T-helper 2 cell treated with Interferon-gamma antibody and Interleukin-4, amounts not matched to agents 100 ng/mL and 5 ng/mL, for 36 hours (primary cell): Measurements from ENCODE around the gene NPPA. TPM values are rescaled to one million over a fixed set of nuclear protein-coding genes. Genes with fewer than 3 reads are reported as not detected.

Experiments used
- total RNA-seq: library from RNA; stranded (reverse); gene quantifications from 2 replicates; pipeline ENCODE4 v1.2.3, GENCODE V29; 2022

NPPA gene
- total RNA-seq, 1 donor from 2014 or later, result not detected

Other genes starting within 250 kb of the NPPA start
- gene FBXO2, start 193.4 kb downstream of the NPPA start, total RNA-seq, result 0.41 and 0.59 TPM in 2 replicates
- 21.8 and 23.2 TPM in 2 replicates for gene FBXO44, start 192.9 kb downstream of the NPPA start, total RNA-seq
- gene FBXO6, start 183.6 kb downstream of the NPPA start, total RNA-seq, result 22.9 and 24.7 TPM in 2 replicates
- gene MAD2L2, start 166.6 kb downstream of the NPPA start, total RNA-seq, result 59.0 and 60.2 TPM in 2 replicates
- gene DRAXIN, start 156.1 kb downstream of the NPPA start, total RNA-seq, result 0.09 and 0.11 TPM in 2 replicates
- gene AGTRAP, start 111.6 kb downstream of the NPPA start, total RNA-seq, result 34.1 and 36.5 TPM in 2 replicates
- not detected in 2 replicates for gene C1orf167, start 85.6 kb downstream of the NPPA start, total RNA-seq
- gene MTHFR, start 41.8 kb downstream of the NPPA start, total RNA-seq, result 23.2 and 24.6 TPM in 2 replicates
- gene CLCN6, start 41.6 kb downstream of the NPPA start, total RNA-seq, result 13.3 and 15.1 TPM in 2 replicates
- gene NPPB, start 11.2 kb upstream of the NPPA start, total RNA-seq, result not detected in 2 replicates
- gene KIAA2013, start 78.6 kb upstream of the NPPA start, total RNA-seq, result 36.4 and 37.7 TPM in 2 replicates
- gene PLOD1, start 86.9 kb upstream of the NPPA start, total RNA-seq, result 23.7 and 26.0 TPM in 2 replicates
- gene MFN2, start 132.7 kb upstream of the NPPA start, total RNA-seq, result 50.8 and 54.2 TPM in 2 replicates
- gene MIIP, start 171.7 kb upstream of the NPPA start, total RNA-seq, result 78.0 and 79.3 TPM in 2 replicates
- gene TNFRSF8, start 215.5 kb upstream of the NPPA start, total RNA-seq, result 36.9 and 37.6 TPM in 2 replicates